Right cardiac atrium (tissue), 5 donors: Measurements from ENCODE around the gene GINS2. TPM values are rescaled to one million over a fixed set of nuclear protein-coding genes. Genes with fewer than 3 reads are reported as not detected.

Experiments
- ATAC-seq, 2 donors: fragments of 200-7000 bp; cut with Tn5 transposase; one replicate each; pipeline versions ENCODE4 v1.8.0 to v1.9.1; 2020; ENCODE audit warnings: moderate library complexity in 2 of 2, mild to moderate bottlenecking in 1 of 2
- DNase-seq, 3 donors: peaks; one replicate each; pipeline ENCODE4 v3.0.0-alpha.2; 2020
- H3K27ac ChIP-seq: one replicate; pipeline ENCODE4 v1.5.1; 2013; ENCODE audit warnings: mild to moderate bottlenecking, low read length, control low read depth, moderate library complexity
- H3K27me3 ChIP-seq: one replicate; pipeline ENCODE4 v1.6.1; 2013; ENCODE audit not compliant: control insufficient read depth, insufficient read depth
- H3K4me1 ChIP-seq: one replicate; pipeline ENCODE4 v1.6.1; 2013; ENCODE audit warnings: low read length; ENCODE audit not compliant: control insufficient read depth, insufficient read depth
- H3K4me3 ChIP-seq: one replicate; pipeline ENCODE4 v1.5.1; 2013; ENCODE audit warnings: low read length, control low read depth
- H3K9me3 ChIP-seq: one replicate; pipeline ENCODE4 v1.6.1; 2013; ENCODE audit warnings: low read length; ENCODE audit not compliant: control insufficient read depth
- WGBS: extraction: QIAGEN DNeasy Blood & Tissue Kit; methylation state at CpG from one replicate; pipeline ENCODE4 v1.1.7; 2013; 5-methylcytosine and 5-hydroxymethylcytosine counted together
- intact Hi-C, 4 donors: fragments of 100-400 bp; cut with DNase I; formaldehyde crosslinking; loops; one replicate each; pipeline versions ENCODE4 v1.11.0 to v1.14.0; 2022 to 2023
- polyA plus RNA-seq: library from polyadenylated mRNA; stranded (reverse); fragments of 200-250 nt; gene quantifications from one replicate; pipeline ENCODE4 v1.2.3, GENCODE V29; 2013
- total RNA-seq, 4 donors: library from RNA; stranded (reverse); fragmentation: NEBNext Ultra II Directional; extraction: Animal tissue kit (Norgen Biotek cat#: 25700); gene quantifications; one replicate each; pipeline ENCODE4 v1.2.1, GENCODE V29; 2021
- donor health status: healthy with polysubstance abuse.
- donor health status: DM: no; HTN: yes; CAD: no.
- donor health status: DM: no; HTN: no; CAD: no.
- donor health status: DM: no; HTN: yes; CAD: no; lungs with severe emphysema.
- donor health status: DM: yes; HTN: yes; CAD: no.

GINS2 gene
- total and polyA plus RNA-seq, 5 donors = 0.23 to 1.1 (median 0.37) TPM

DNA sequence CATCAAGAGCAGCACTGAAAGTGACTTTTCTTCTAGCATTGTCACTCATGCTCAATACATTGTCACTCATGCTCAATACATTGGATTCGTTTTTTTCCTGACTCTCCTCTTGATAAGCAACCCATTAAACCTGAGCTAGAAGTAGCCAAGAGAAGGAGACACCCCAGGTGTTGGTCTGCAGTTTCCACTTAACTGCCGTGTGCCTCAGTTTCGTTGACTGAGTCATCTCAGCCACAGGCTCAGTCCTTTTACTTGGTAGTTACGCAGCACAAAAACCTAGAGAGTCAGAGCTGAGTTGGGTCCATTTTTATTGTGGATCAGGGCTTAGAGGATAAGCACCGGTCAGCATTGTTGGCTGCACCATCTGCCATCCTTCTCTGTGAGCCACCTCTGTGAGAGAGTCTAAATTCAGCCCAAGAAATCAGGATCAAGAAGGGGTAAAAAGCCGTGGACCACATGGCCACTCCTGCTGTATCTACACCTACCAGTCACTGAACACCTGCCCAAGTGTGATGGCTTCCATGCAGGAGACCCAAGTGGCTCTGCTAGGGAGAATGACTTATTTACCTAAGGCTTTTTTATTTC, 11.3 kb downstream of the GINS2 start:
- ATAC-seq = no peak

DNA sequence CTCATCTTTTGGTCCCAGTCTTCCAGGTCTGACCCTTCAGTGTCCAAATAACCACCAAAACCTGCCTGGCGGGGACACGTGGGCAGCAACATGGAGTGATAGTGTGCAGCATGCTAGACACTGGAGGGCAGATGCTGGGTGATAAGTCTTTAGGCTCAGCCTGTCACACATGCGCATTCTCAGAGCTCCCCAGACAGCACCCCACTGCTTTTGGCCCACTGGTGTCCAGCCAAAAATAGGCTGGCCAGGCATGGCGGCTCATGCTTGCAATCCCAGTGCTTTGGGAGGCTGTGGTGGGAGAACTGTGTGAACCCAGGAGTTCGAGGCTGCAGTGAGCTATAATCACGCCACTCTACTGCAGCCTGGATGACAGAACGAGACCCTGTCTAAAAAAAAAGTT, 12.3 kb downstream of the GINS2 start:
- no peak overlapping the region for H3K27ac ChIP-seq
- intact Hi-C loops = no loop called here
- H3K4me1 ChIP-seq = peaks cover 2% of the 10 kb centered on the region
- ATAC-seq = no peak
- no peaks in the 10 kb centered on the region for H3K9me3 ChIP-seq
- 94% methylated on average over 7 of the region's 7 CpGs for WGBS
- H3K27me3 ChIP-seq = no peaks in the 10 kb centered on the region
- no peak overlapping the region for H3K4me3 ChIP-seq
- DNase-seq = peak in 1 of 3 donors; percentile 16

More for the DNA sequence above, 11.3 kb downstream of the GINS2 start:
- no peak overlapping the region for H3K27ac ChIP-seq
- H3K4me1 ChIP-seq = peaks cover 2% of the 10 kb centered on the region
- WGBS = 88% methylated on average over 6 of the region's 6 CpGs
- peak in 1 of 3 donors; percentile 1 for DNase-seq
- no peaks in the 10 kb centered on the region for H3K27me3 ChIP-seq
- intact Hi-C loops = no loop called here
- no peaks in the 10 kb centered on the region for H3K9me3 ChIP-seq
- H3K4me3 ChIP-seq = no peak overlapping the region

DNA sequence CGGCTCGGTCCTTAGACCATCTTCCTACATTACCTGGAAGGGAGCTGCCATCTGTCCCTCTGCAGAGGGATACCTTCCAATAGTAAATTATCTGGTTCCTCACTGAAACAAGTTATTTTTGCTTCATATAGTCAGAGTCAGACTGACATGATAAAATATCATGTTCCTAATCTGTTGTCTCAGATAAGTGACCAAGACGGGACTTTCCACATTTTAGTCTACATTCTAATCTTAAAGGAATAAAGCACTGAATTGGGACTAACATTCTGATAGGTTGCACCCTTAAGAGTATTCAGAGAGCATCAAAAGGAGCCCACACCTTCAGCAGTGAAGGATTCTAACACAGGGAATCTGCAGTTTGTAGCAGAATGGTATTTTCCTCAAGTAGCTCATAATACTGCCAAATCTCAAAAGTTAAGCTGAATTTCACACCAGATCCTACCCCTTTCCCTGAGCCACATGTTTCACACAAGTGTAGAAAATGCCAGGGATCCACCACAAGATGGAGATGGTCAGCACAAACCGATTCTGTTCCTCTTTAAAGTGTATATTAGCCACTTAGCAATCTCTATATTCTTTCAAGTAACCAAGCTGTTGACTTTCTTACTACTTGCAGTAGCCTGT, 13.4 kb downstream of the GINS2 start:
- H3K4me3 ChIP-seq = no peak overlapping the region
- DNase-seq (peak in 1 of 3 donors; percentile 9), ATAC-seq (no peak)
- H3K27me3 ChIP-seq = no peaks in the 10 kb centered on the region
- 58% methylated on average over 4 of the region's 4 CpGs for WGBS
- intact Hi-C loops = no loop called here
- peaks cover 2% of the 10 kb centered on the region for H3K4me1 ChIP-seq
- no peaks in the 10 kb centered on the region for H3K9me3 ChIP-seq
- H3K27ac ChIP-seq = no peak overlapping the region

DNA sequence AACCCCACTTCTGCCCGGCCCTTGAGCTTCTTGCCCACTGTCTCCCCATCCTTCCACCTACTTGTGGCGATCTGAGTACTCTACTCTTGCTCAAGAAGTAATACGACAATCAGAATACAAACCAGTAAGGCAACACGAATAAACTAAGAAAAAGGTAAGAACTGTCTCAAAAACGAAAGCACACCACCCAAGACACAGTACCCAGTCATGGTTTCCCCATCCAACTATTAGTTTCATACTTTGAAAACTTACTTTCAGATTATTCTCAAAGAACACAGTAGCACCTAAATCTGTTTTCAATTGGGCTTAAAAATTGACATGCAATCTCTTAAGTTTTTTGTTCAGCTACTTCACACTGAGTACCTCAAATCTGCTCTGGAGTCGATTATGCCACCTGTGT, 13.9 kb downstream of the GINS2 start:
- Histone ChIP-seq H3K4me1 (peaks cover 2% of the 10 kb centered on the region), H3K27me3 (no peaks in the 10 kb centered on the region), H3K4me3 (no peak overlapping the region), H3K9me3 (no peaks in the 10 kb centered on the region), H3K27ac (no peak overlapping the region)
- no peak for ATAC-seq
- WGBS = 88% methylated on average over 6 of the region's 6 CpGs
- intact Hi-C loops = no loop called here
- no peak for DNase-seq

DNA sequence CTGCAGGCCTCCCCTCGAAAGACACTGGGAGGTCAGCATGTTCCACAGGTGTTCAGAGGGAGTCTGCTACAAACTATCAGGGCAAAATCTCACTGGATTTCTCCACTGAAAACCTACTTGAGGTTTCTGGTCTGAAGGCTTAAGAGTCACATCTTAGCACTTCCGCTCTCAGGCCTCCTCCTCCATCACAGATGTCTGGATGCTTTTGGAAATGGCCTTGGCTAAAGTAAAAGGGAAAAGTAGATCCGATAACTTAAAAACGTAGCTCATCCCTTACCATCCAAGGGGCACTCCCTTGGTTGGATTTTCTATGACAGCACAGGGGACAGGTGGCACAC, 14.4 kb downstream of the GINS2 start:
- intact Hi-C loops = no loop called here
- DNase-seq (peak in 1 of 3 donors; percentile 1), ATAC-seq (no peak)
- H3K27ac ChIP-seq = no peak overlapping the region
- no peaks in the 10 kb centered on the region for H3K27me3 ChIP-seq
- 59% methylated on average over 4 of the region's 4 CpGs for WGBS
- no peaks in the 10 kb centered on the region for H3K9me3 ChIP-seq
- H3K4me1 ChIP-seq = peaks cover 2% of the 10 kb centered on the region
- H3K4me3 ChIP-seq = no peak overlapping the region

DNA sequence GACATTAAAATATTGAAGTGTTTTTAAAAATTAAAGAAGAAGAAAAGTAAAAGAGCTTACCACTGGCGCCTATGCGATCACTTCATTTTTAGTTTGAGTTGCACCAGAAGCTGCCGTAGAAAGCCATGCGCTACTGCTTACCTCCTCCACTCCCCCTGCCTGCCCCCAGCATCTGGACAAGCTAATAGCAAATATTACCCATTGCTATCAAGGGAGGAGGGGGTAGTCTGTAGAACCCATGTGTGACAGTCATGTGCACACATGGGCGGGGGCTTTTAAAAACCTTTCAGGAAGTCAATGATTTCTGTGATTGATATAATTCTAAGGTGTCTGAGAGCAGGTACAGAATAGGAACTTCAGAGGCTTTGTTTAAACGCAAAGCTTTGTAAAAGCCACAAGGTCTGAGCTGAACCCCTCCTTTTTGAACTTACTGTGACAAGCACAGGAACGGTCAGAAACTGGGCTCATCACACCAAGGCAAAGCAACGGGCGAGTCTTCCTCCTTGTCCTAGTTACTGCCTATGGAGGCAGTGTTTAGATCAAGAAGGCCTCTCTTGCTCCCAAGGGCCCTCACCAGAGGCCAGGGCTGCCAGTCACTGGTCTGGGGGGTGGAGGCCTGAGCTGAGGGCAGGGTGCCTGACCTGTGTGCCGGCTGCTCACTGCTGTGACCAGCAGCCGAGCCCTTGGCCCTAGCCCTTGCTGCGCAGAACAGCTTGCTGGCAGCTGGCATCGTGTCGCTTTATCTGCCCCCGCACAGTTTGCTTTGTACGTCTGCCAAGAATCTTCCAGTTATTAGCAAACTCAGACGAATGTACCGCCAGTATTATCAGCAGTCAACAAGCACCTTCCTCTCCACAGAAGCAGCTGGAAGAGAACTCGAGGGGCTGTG, 15.0 kb downstream of the GINS2 start:
- no peak overlapping the region for H3K4me3 ChIP-seq
- peaks cover 2% of the 10 kb centered on the region for H3K4me1 ChIP-seq
- 39% methylated on average over 19 of the region's 19 CpGs for WGBS
- peak; percentile 91 to 94 for ATAC-seq
- H3K27me3 ChIP-seq = no peaks in the 10 kb centered on the region
- peak overlapping the region; percentile 14 for H3K27ac ChIP-seq
- no peaks in the 10 kb centered on the region for H3K9me3 ChIP-seq
- intact Hi-C loops = no loop called here
- peak; percentile 67 to 90 (median 85) for DNase-seq

DNA sequence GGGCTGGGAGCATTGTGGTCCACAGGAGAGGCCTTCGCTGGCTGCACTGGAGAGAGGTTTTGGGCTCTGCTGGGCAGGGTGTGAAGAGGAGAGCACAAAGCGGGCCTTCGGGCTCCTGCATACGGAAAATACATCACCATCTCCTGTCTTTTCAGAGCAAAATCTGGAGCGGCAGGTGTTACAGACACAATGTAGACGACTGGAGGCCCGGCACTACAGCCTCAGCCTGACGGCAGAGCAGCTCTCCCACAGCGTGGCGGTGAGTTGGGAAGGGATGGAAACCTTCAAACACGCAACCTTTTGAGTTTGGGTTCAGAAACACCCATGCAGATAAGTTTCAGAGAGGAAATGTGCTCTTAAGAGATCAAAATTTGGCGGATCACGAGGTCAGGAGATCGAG, 17.9 kb downstream of the GINS2 start:
- 97% methylated on average over 14 of the region's 14 CpGs for WGBS
- Histone ChIP-seq H3K4me1 (peaks cover 2% of the 10 kb centered on the region), H3K27ac (no peak overlapping the region), H3K9me3 (no peaks in the 10 kb centered on the region), H3K27me3 (no peaks in the 10 kb centered on the region), H3K4me3 (no peak overlapping the region)
- intact Hi-C loops = no loop called here
- DNase-seq (peak in 1 of 3 donors; percentile 40), ATAC-seq (no peak)

DNA sequence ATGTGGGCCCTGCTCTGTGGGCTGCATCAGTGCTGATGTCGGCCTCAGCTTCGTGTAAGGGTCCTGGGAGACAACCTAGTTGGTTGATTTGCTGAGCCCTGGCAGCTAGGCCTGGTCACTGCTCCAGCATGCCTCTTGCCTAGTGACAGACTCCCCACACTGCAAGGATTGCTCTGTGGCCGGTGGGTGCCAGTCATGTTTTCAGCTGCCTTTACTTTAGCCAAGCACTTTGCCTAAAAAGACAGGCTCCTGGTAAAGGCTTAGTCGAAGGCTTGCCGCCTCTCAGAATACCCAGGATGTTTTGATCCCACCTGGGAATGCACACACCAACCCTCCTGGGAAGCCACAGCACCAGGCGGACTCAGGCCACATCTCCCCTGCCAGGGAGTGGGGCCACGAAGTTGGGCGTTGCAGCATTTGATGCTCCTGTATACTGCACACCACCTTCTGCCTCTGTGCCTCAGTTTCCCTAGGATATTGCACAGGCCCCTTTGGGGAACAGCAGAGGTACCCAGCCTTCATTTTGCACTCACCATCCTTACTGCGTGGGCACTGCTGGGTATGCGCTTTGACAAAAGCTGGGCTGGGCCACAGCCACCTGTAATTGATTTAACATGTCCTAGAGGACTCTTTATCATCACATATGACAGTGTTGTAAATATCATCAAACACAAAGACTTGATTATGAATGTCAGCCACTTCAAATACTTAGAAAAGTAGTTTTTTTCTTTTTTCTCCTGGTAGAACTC, 19.9 kb downstream of the GINS2 start:
- Histone ChIP-seq H3K27ac (no peak overlapping the region), H3K4me1 (peaks cover 2% of the 10 kb centered on the region), H3K9me3 (no peaks in the 10 kb centered on the region), H3K27me3 (no peaks in the 10 kb centered on the region), H3K4me3 (no peak overlapping the region)
- peak in 1 of 3 donors; percentile 42 for DNase-seq
- intact Hi-C loops = no loop called here
- no peak for ATAC-seq
- 95% methylated on average over 10 of the region's 10 CpGs for WGBS

DNA sequence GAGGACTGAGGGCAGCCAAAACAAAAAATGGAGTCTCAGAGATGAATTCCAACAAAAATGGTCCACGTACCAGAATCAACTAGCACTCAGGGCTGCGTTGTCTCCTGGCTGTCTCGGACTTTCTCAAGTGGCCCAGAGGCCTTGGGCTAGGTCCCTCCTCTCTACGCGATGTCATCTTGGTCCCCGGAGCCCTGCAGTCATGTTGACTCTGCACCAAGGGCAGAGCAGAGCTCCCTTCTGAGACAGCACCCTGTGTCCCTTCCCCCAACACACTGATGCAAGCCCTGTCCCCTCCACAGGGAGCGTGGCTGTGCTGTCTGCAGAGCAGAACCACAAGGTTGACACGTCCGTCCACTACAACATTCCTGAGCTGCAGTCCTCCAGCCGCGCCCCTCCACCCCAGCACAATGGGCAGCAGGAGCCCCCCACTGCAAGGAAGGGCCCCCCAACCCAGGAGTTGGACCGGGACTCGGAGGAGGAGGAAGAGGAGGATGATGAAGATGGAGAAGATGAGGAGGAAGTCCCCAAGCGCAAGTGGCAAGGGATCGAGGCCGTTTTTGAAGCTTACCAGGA, 20.8 kb downstream of the GINS2 start:
- ATAC-seq = no peak
- Histone ChIP-seq H3K27ac (no peak overlapping the region), H3K4me3 (no peak overlapping the region), H3K4me1 (no peaks in the 10 kb centered on the region), H3K27me3 (no peaks in the 10 kb centered on the region), H3K9me3 (no peaks in the 10 kb centered on the region)
- intact Hi-C loops = no loop called here
- peak in 1 of 3 donors; percentile 44 for DNase-seq
- WGBS = 85% methylated on average over 16 of the region's 16 CpGs

DNA sequence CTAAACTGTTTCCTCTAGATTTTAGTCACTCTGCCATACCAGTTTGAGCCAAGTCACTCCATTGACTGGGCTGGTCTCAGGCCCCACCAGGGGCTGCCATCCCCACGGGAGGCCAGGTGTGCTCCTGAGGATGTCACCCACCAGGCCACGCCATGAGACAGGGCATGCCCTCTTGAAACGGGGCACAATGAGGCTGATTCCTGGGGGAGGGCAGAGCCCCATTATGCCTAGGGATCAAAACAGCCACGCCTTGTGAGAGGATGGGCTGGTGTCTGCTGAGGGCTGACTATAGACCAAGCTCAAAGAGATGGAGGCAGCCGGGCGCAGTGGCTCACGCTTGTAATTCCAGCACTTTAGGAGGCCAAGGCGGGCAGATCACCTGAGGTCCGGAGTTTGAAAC, 21.5 kb downstream of the GINS2 start:
- no peak overlapping the region for H3K27ac ChIP-seq
- DNase-seq (peak in 2 of 3 donors; percentile 34 to 39), ATAC-seq (no peak)
- H3K4me1 ChIP-seq = no peaks in the 10 kb centered on the region
- H3K4me3 ChIP-seq = no peak overlapping the region
- intact Hi-C loops = no loop called here
- 93% methylated on average over 9 of the region's 9 CpGs for WGBS
- H3K9me3 ChIP-seq = no peaks in the 10 kb centered on the region
- no peaks in the 10 kb centered on the region for H3K27me3 ChIP-seq
